Neural crest cell (in vitro differentiated cells): Measurements from ENCODE around the gene OR2T1. TPM values are rescaled to one million over a fixed set of nuclear protein-coding genes. Genes with fewer than 3 reads are reported as not detected.
"Not testable (repeated sequence)": the region's sequence is repeated elsewhere in the genome, so short reads cannot be mapped to it uniquely, and the experiment has no call there.

ENCODE experiments used
- DNase-seq: peaks from one replicate; pipeline ENCODE4 v3.0.0; 2021; ENCODE audit warnings: low read depth, mixed read lengths, low spot score
- H3K27ac Mint-ChIP-seq: one replicate; pipeline ENCODE4 v1.8.0; 2021; ENCODE audit warnings: mild to moderate bottlenecking, mixed read lengths; ENCODE audit not compliant: unreplicated experiment
- H3K27me3 Mint-ChIP-seq: 2 replicates; pipeline ENCODE4 v1.8.0; 2021; ENCODE audit warnings: low read depth, mild to moderate bottlenecking, mixed read lengths
- H3K36me3 Mint-ChIP-seq: 2 replicates; pipeline ENCODE4 v1.8.0; 2021; ENCODE audit warnings: low read depth, mild to moderate bottlenecking, mixed read lengths
- H3K4me1 Mint-ChIP-seq: 2 replicates; pipeline ENCODE4 v1.8.0; 2021; ENCODE audit warnings: mixed read lengths
- H3K4me3 Mint-ChIP-seq: one replicate; pipeline ENCODE4 v1.8.0; 2021; ENCODE audit warnings: mild to moderate bottlenecking, mixed read lengths
- H3K9me3 Mint-ChIP-seq: 2 replicates; pipeline ENCODE4 v1.8.0; 2021; ENCODE audit warnings: mixed read lengths
- total RNA-seq: library from RNA; stranded (reverse); gene quantifications from 2 replicates; pipeline ENCODE4 v1.2.1, GENCODE V29; 2021
- TF ChIP-seq, protein P1 (sequence below): fragments of 200-600 bp; sonication (generic); conservative IDR thresholded peaks from 2 replicates; pipeline ENCODE4 v1.5.0; 2021; ENCODE audit warnings: antibody characterized with exemption, mild to moderate bottlenecking

The OR2T1 gene
- total RNA-seq, 1 donor from 2014 or later, result not detected

GRCh38 chr1:248404024-248404423 is 1.2 kb downstream of the OR2T1 start:
- H3K36me3 Mint-ChIP-seq, result peaks cover 8% of the 10 kb centered on the region
- no peak for DNase-seq
- H3K27me3 Mint-ChIP-seq, result no peaks in the 10 kb centered on the region
- no peak overlapping the region for H3K27ac Mint-ChIP-seq
- no peaks in the 10 kb centered on the region for H3K4me1 Mint-ChIP-seq
- TF ChIP-seq, protein P1, sequence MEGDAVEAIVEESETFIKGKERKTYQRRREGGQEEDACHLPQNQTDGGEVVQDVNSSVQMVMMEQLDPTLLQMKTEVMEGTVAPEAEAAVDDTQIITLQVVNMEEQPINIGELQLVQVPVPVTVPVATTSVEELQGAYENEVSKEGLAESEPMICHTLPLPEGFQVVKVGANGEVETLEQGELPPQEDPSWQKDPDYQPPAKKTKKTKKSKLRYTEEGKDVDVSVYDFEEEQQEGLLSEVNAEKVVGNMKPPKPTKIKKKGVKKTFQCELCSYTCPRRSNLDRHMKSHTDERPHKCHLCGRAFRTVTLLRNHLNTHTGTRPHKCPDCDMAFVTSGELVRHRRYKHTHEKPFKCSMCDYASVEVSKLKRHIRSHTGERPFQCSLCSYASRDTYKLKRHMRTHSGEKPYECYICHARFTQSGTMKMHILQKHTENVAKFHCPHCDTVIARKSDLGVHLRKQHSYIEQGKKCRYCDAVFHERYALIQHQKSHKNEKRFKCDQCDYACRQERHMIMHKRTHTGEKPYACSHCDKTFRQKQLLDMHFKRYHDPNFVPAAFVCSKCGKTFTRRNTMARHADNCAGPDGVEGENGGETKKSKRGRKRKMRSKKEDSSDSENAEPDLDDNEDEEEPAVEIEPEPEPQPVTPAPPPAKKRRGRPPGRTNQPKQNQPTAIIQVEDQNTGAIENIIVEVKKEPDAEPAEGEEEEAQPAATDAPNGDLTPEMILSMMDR, result no peak
- no peak overlapping the region for H3K4me3 Mint-ChIP-seq
- H3K9me3 Mint-ChIP-seq, result peaks cover 21% of the 10 kb centered on the region

DNA sequence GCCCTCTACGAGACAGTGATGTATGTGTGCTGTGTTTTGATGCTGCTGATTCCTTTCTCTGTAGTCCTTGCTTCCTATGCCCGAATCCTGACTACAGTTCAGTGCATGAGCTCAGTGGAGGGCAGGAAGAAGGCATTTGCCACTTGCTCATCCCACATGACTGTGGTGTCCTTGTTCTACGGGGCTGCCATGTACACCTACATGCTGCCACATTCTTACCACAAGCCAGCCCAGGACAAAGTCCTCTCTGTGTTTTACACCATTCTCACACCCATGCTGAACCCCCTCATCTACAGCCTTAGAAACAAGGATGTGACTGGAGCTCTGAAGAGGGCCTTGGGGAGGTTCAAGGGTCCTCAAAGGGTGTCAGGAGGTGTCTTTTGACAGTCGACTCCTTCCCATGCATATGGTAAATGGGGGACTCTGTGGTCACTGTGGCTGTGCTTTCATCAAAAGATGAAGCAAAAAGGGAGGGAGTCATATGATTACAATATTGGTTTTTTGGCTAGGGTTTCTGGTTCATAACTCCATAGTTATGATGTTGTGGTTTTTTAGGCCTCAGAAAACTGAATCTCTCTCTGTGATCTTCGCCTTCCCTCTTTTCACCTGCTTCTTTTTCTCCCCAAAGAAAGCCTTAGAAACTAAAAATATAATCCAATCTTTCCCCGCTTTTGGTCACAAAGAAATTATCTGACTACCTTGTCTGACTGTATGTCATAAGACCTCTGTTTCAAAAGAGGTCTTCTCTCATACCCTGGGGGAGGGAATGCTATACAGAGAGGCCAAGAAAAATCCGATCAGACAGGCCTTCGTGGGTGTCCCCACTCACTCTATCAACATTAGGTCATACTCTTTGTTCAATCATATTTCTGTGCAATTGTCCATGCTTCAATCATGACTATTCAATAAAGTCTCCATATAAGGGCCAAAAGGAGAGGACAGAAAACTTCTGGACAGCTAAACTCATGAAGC is 4.2 kb downstream of the OR2T1 start:
- Mint-ChIP-seq H3K4me3 (no peak overlapping the region), H3K27me3 (no peaks in the 10 kb centered on the region), H3K27ac (no peak overlapping the region), H3K36me3 (peaks cover 18% of the 10 kb centered on the region), H3K9me3 (peaks cover 28% of the 10 kb centered on the region), H3K4me1 (no peaks in the 10 kb centered on the region)
- TF ChIP-seq, protein P1, result no peak
- no peak for DNase-seq

DNA sequence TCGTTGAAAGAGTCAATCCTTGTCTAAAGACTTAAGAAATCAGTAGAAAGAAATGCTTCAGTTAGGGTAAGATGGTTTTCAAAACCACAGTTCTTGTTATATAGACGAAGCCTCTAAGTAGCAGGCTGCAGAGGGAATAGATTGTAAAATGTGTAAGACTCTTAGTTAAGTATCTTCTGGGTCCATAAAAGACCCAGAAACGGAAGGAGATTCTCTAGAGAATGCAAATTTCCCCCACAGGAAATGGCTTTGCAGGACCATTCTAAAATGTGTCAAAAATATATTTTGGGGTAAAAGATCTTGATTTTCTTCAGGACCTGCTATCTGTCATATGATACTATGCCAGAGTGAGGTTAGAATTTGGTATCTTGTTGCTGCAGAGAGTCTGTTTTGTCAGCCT is 13.4 kb downstream of the OR2T1 start:
- Mint-ChIP-seq H3K9me3 (peaks cover 19% of the 10 kb centered on the region), H3K4me3 (no peak overlapping the region), H3K27ac (no peak overlapping the region), H3K36me3 (no peaks in the 10 kb centered on the region), H3K4me1 (no peaks in the 10 kb centered on the region), H3K27me3 (no peaks in the 10 kb centered on the region)
- no peak for DNase-seq
- TF ChIP-seq, protein P1, result no peak

DNA sequence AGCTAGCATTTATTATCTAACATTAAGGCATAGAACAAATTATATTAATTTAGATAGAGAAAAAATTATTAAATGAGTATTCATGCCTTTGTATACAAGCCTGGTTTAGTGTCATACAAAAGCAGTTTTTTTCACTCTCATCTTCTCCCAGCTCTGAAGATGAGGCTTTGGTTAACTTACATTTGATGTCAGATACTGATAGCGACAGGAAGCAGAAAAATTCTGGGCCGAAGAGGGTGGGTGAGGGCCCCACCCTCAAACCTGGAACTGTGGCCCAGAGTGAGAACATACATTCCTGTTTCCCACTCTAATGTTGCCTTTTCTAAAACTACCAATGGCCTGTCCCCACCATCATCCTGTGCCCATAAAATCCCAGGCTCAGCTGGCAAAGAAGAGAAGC is 15.0 kb downstream of the OR2T1 start:
- H3K4me3 Mint-ChIP-seq, result no peak overlapping the region
- TF ChIP-seq, protein P1, result no peak
- peaks cover 2% of the 10 kb centered on the region for H3K36me3 Mint-ChIP-seq
- peaks cover 19% of the 10 kb centered on the region for H3K9me3 Mint-ChIP-seq
- DNase-seq, result no peak
- no peak overlapping the region for H3K27ac Mint-ChIP-seq
- no peaks in the 10 kb centered on the region for H3K27me3 Mint-ChIP-seq
- no peaks in the 10 kb centered on the region for H3K4me1 Mint-ChIP-seq

DNA sequence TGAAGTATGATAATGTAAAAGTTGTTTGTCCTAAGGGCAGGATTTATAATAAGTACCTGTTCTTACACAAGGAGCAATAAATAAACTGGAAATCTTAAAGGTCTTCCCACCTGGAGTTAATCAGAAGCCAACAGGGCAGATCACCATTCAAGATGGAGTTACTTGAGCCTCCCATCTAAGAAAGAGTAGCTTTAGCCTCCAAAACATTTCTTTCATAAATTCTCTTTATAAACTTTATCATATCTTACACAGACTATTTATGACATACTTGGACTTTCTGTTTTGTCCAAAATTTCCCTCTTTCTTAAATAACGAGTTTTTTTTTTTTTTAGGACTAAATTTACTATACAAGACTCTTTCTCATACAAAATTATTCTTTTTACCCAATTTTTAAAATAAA is 18.5 kb downstream of the OR2T1 start:
- DNase-seq, result no peak
- Mint-ChIP-seq H3K36me3 (peaks cover 2% of the 10 kb centered on the region), H3K27ac (no peak overlapping the region), H3K27me3 (no peaks in the 10 kb centered on the region), H3K4me1 (no peaks in the 10 kb centered on the region), H3K9me3 (peaks cover 6% of the 10 kb centered on the region), H3K4me3 (no peak overlapping the region)
- TF ChIP-seq, protein P1, result no peak

GRCh38 chr1:248427526-248428191 is 24.8 kb downstream of the OR2T1 start:
- H3K27me3 Mint-ChIP-seq, H3K4me3 Mint-ChIP-seq, DNase-seq, H3K4me1 Mint-ChIP-seq, H3K27ac Mint-ChIP-seq: not testable (repeated sequence)
- Mint-ChIP-seq H3K9me3 (peaks cover 28% of the 10 kb centered on the region), H3K36me3 (peaks cover 11% of the 10 kb centered on the region)

DNA sequence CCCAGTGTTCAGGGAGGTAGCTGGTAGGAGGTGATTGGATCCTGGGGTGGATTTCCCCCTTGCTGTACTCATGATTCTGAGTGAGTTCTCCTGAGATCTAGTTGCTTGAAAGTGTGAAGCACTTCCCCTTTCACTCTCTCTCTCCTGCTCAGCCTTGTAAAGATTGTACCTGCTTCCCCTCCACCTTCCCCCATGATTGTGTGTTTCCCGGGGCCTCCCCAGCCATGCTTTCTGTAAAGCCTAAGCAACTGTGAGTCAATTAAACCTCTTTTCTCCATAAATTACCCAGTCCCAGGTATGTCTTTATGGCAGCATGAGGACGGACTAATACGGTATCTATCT is 25.3 kb downstream of the OR2T1 start:
- H3K27ac Mint-ChIP-seq, H3K36me3 Mint-ChIP-seq, H3K27me3 Mint-ChIP-seq, H3K4me3 Mint-ChIP-seq, DNase-seq, H3K4me1 Mint-ChIP-seq: not testable (repeated sequence)
- peaks cover 26% of the 10 kb centered on the region for H3K9me3 Mint-ChIP-seq

DNA sequence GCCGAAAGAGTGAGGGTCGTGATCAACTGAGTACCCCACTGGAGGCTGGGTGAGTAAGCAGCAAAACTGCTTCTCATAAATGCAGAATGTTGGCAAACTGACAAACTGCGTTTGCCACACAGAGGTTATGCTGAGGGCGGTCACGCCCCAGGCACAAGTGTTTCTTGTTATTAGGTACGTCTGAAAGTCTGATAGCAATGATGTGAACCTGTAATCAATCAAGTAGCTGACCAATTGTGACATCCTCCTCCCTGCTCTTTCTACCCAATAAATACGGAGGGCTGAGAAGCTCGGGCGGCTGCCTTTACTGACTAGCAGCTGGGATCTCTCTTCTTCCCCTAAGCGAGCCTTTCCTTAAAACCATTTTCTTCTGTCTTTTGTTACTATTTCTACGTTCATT is 28.8 kb downstream of the OR2T1 start:
- peaks cover 29% of the 10 kb centered on the region for H3K9me3 Mint-ChIP-seq
- not testable (repeated sequence) for H3K27me3 Mint-ChIP-seq, H3K27ac Mint-ChIP-seq, H3K4me1 Mint-ChIP-seq, DNase-seq, H3K36me3 Mint-ChIP-seq, H3K4me3 Mint-ChIP-seq
